ENCODE measurements around the gene NPC2. TPM values are rescaled to one million over a fixed set of nuclear protein-coding genes. Genes with fewer than 3 reads are reported as not detected.

Gene NPC2
- total and polyA plus RNA-seq, 2 donors (not counting 3 experiments of a cell fraction or from before 2014, with no cell fraction given), result 203 to 406 TPM

GRCh38 chr14:74524076-74524811, 31.1 kb upstream of the NPC2 start:
- Histone ChIP-seq H3K27me3 (ENCODE audit: control insufficient read depth in 2 of 2, insufficient read depth in 2 of 2, low read length in 2 of 2) (no peaks in the 10 kb centered on the region), H3K79me2 (ENCODE audit: control insufficient read depth, insufficient read depth, low read length) (no peaks in the 10 kb centered on the region), H3K9ac (replicated peaks; ENCODE audit: extremely low read depth, insufficient read depth, low read length) (no peak overlapping the region), H3K4me1 (ENCODE audit: control insufficient read depth, extremely low read depth, insufficient read depth, low read length) (no peaks in the 10 kb centered on the region), H2AFZ (ENCODE audit: low read depth, low read length) (no peak overlapping the region), H3K9me1 (replicated peaks; ENCODE audit: control insufficient read depth, extremely low read depth, insufficient read depth, low read length) (no peaks in the 10 kb centered on the region), H3K4me3 (replicated peaks in 1 of 3; ENCODE audit: insufficient read depth in 1 of 3, low read depth in 1 of 3, low read length in 3 of 3) (no peak overlapping the region), H3K27ac (ENCODE audit: insufficient read depth, low read depth, low read length) (no peak overlapping the region), H3K36me3 (ENCODE audit: control insufficient read depth in 2 of 2, extremely low read depth in 1 of 2, insufficient read depth in 2 of 2, low read length in 2 of 2) (peaks cover 8 to 43% of the 10 kb centered on the region in 2 experiments), H3K4me2 (ENCODE audit: insufficient read depth, low read length) (no peak overlapping the region), H4K20me1 (replicated peaks; ENCODE audit: control insufficient read depth, extremely low read depth, insufficient read depth, low read length) (no peaks in the 10 kb centered on the region), H3K9me3 (replicated peaks; ENCODE audit: control insufficient read depth, insufficient read depth, low read length) (no peaks in the 10 kb centered on the region)
- BruUV-seq (replicated peaks), result no TSS peak
- TF ChIP-seq GATA2 (IDR thresholded peaks at IDR 0.05; ENCODE audit: insufficient read depth, insufficient read length, low read depth, low read length), result no peak
- TF ChIP-seq, protein P1, sequence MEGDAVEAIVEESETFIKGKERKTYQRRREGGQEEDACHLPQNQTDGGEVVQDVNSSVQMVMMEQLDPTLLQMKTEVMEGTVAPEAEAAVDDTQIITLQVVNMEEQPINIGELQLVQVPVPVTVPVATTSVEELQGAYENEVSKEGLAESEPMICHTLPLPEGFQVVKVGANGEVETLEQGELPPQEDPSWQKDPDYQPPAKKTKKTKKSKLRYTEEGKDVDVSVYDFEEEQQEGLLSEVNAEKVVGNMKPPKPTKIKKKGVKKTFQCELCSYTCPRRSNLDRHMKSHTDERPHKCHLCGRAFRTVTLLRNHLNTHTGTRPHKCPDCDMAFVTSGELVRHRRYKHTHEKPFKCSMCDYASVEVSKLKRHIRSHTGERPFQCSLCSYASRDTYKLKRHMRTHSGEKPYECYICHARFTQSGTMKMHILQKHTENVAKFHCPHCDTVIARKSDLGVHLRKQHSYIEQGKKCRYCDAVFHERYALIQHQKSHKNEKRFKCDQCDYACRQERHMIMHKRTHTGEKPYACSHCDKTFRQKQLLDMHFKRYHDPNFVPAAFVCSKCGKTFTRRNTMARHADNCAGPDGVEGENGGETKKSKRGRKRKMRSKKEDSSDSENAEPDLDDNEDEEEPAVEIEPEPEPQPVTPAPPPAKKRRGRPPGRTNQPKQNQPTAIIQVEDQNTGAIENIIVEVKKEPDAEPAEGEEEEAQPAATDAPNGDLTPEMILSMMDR (IDR thresholded peaks at IDR 0.05; ENCODE audit: extremely low read depth in 1 of 2, insufficient read depth in 1 of 2, low read depth in 1 of 2, low read length in 2 of 2), result no peak
- no peak for TF ChIP-seq POLR2AphosphoS5 (IDR thresholded peaks at IDR 0.05; ENCODE audit: insufficient read depth, low read depth, low read length)
- no peak for TF ChIP-seq EZH2 (IDR thresholded peaks at IDR 0.05; ENCODE audit: borderline replicate concordance, low read depth, low read length, severe bottlenecking)
- no peak for TF ChIP-seq JUN (IDR thresholded peaks at IDR 0.05; ENCODE audit: borderline replicate concordance, insufficient read depth, insufficient read length, low read depth)
- TF ChIP-seq MYC (IDR thresholded peaks at IDR 0.05; ENCODE audit: low read depth, low read length), result no peak
- TF ChIP-seq FOS (IDR thresholded peaks at IDR 0.05; ENCODE audit: borderline replicate concordance, insufficient read depth, low read length), result no peak
- no peak for TF ChIP-seq POLR2A (IDR thresholded peaks at IDR 0.05; ENCODE audit: low read depth, low read length)
- no peak for TF ChIP-seq MAX (IDR thresholded peaks at IDR 0.05; ENCODE audit: insufficient read depth, insufficient read length)
- dilution Hi-C loops (cut with MboI; ENCODE audit: extremely low pct_ligation_motif_present, low sequenced_read_pairs), result no loop called here
- intact Hi-C loops (cut with micrococcal nuclease), result no loop called here
- CTCF ChIA-PET, result no interaction called here
- FAIRE-seq, result no peak
- POLR2A ChIA-PET, result no interaction called here
- DNase-seq (ENCODE audit: low read depth, low spot score), result no peak
